GF-D8 (cell line): ENCODE measurements around the gene CCDC117.

Experiments used
- DNase-seq: peaks from one replicate; lab custom pipeline; 2025; lab: John Stamatoyannopoulos, UW

Gene CCDC117

DNA sequence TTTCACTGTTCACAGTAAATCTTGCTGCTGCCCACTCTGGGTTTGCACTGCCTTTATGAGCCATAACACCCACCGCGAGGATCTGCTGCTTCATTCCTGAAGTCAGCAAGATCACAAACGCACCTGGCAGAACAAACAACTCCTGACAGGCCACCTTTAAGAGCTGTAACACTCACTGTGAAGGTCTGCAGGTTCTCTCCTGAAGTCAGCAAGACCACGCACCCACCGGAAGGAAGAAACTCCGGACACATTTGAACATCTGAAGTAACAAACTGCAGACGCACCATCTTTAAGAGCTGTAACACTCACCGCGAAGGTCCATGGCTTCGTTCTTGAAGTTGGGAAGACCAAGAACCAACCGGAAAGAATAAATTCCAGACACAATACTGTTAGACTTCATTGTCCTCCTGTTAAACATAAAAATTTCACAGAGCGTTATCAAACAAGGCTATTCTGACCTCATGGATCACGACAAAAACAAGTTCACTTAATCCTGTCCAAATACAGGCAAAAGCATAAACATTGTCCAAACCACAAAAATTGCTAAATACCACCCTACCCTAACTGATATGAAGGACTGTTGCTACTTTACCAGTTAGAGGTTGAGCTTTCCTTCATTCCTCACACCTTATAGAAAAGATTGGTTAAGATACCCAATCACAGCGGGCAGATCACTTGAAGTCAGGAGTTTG lies 3.0 kb upstream of the CCDC117 start:
- no peak for DNase-seq

DNA sequence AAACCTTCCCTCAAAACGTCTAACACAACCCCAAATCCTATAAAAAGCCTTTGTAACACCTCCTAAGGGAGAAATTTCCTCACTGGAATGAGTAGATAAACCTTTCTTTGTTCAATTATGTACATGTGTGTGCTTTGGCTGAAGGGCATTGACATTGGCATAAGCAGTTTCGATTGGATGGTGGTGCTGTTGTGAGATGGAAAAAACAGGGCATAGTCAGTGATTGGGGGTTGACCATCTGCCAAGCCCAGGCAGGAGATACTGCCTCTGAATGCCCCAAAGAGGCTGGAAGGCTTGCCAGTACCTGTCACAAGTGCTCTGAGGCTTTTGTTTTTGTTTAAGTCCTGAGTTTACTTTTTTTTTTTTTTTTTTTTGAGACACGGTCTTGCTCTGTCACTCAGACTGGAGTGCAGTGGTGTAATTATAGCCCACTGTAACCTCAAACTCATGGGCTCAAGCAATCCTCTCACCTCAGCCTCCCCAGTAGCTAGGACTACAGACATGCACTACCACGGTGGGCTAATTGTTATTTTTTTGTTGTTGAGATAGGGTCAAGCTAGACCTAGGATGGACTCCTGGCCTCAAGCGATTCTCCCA lies 1.2 kb upstream of the CCDC117 start:
- no peak for DNase-seq

DNA sequence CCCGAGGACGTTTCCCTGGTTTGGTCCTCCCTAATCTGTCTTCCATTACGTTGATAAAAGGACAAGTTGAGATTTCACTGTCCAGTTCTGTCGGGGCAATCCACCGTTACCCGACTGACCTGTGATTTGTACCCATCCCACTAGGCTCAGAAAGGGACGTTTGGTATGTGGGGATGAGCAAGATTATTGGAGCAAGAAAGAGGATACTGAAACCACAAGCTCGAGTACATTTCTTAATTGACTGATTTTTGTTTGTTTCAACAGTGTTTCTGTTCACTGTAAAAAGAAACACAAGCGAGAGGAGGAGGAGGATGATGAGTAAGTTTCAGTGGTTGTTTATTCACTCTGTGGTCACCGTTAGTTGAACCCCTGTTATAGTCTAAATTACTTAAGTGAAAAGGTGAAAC lies 969 bp downstream of the CCDC117 start:
- no peak for DNase-seq

DNA sequence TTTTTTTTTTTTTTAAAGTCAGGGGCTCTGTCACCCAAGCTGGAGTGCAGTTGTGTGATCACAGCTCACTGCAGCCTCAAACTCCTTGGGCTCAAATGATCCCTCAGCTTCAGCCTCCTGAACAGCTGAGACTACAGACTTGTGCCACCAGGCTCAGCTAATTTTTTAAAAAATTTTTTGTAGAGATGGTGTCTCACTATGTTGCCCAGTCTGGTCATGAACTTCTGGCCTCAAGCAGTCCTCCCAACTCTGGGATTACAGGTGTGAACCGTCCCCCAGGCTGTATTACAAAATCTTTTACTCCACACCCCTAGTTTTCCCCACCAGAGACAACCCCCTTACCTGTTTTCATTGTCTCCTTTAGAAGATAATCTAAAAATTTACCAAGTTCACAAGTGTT lies 1.9 kb downstream of the CCDC117 start:
- no peak for DNase-seq

DNA sequence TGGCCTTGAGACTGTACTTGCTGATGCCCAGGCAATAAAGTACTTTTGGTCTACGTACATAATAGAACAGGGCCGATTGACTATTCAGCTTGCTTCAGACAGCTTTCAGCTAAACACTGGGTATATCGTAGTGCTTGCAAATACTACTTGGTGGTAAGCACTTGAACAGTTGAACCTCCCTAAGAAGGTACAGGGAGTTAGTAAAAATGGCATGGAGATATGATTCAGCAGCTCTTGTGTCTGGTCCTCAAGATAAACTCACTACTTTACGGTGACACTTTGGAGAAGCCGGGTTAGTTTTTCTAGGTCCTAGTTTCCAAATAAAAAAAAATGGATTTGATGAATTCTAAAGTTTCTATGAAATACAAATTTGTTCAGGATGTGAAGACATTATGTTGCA lies 7.3 kb downstream of the CCDC117 start:
- DNase-seq, result no peak

DNA sequence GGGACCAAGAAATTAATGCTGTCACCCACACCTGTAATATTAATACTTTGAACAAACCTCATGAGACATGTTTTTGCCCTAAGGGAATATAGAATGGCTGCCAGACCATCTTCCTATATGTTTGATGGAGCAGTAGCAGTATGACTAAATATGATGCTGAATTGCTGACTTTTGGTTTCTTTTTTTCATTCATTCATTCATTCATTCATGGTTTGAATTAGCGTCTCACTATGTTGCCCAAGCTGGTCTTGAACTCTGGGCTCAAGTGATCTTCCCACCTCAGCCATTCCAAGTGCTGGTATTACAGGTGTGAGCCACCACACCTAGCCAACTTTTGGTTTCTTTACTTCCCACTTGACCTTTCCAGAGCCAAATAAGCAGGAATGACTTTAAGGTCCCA lies 7.8 kb downstream of the CCDC117 start:
- no peak for DNase-seq

DNA sequence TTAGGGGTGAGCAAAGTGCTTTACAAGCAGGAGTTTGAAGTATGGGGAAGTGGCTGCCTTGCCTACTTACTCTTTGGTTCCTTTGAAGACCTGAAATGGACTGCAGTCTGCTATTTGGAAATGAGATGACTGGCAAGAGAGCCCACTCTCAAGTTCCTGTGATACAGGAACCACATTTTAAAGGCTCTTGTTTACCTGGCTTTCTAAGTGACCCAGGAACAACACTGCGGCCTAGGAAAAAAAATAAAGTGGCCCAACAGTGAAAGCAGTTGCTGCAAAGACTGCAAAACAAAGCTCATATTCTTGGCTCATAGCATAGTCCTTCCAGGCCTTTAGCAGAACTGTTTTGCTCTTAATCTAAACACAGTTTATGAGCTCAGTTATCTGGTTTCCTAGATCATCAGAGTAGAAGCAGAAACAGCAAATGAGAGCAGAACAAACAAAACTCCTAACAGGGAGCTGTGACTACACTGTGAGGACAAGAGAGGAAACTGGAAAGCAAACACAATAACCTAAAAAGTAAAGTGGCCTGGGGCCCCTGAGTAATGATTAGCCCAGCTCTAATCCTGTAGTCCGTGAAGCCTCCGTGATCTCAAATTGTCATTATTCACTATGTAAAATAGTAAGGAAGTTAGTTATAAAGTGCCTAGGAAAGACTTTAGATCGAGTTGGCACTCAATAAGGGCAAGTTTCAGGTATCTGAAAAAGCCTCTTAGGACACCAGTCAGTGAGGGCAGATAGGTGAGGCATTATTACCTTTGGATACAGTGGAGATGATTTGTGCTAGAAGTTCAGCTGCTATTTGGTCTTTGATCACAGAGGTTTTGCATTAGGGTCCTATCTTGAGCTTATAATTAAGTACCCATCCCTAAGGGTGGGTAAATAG lies 11.5 kb downstream of the CCDC117 start:
- DNase-seq, result no peak

DNA sequence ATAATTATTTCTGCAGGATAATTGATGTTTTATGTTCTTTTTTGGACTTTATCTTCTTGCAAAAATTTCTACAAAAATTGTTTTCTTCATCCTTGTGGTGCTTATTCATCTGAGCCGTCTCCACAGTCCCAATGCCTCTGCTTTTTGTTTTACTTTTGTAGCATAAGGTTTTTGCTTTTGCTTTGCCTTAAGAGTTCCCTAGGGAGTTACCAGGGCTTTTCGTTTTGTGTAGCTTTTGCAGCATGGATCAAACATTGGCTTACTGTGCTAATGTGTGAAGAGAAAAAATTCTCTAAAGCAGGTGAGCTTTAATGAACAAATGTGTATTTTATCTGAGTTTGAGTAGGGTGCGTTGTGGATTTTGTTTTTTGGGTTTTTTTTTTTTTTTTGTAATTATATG lies 16.1 kb downstream of the CCDC117 start:
- DNase-seq, result no peak

DNA sequence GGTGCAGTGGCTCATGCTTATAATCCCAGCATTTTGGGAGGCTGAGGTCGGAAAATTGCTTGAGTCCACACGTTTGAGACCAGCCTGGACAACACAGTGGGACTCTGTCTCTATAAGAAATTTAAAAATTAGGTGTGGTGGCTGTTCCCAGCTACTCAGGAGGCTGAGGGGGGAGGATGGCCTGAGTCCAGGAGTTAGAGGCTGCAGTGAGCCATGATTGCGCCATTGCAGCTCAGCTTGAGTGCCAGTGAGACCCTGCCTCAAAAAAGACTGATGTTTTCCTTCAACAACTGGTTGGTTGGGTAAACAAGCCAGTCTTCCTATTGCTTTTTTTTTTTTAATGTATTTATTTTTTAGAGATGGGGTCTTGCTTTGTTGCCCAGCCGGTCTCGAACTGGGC lies 18.6 kb downstream of the CCDC117 start:
- no peak for DNase-seq

DNA sequence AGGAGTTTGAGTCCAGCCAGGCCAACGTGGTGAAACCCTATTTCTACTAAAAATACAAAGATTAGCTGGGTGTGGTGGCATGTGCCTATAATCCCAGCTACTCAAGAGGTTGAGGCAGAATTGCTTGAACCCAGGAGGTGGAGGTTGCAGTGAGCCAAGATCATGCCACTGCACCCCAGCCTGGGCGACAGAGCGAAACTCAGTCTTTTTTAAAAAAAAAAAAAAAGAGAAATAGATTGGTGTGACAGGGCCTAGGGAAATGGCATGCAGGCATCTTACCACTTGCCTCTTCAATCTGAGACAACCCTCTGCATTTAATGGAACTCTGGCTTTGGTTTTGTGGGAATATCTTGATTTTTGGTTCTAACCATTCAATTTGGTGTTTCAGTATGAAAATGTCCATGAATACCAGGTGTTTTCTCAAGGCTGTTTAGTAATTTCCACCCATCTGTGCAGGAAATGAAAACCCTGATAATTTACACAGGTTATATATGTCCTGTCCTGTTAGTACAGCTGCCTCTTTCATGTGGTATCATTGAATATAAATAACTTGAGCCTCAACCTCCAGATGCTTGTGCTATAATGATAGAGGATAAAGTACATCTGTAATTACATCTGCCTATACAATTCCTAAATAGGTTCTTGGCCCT lies 19.5 kb downstream of the CCDC117 start:
- DNase-seq, result no peak

DNA sequence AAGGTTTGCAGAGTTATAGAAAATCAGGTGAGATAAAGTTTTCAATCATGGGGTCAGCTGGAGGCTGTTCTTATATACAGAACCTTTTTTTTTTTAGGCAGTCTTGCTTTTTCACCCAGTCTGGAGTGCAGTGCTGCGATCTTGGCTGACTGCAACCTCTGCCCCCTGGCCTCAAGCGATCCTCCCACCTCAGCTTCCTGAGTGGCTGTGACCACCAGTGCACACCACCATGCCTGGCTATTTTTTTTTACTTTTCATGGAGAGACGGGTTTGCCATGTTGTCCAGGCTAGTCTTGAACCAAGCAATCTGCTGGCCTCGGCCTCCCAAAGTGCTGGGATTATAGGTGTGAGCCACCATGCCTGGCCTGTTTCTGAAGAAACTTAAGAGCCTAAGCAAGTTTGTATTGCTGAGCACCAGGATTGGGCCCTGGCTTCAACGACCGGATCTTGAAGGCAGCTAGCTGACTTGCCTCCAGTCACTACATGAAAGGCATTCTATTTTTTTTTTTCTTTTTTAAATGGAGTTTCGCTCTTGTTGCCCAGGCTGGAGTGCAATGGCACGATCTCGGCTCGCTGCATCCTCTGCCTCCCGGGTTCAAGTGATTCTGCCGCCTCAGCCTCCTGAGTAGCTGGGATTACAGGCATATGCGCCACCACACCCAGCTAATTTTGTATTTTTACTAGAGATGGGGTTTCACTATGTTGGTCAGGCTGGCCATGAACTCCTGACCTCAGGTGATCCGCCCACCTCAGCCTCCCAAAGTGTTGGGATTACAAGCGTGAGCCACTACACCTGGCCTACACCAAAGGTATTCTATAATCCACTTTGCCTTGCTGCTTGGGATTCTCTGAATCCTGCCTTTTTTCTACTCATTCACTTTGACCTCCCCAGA lies 20.2 kb downstream of the CCDC117 start:
- peak; percentile 65 for DNase-seq

DNA sequence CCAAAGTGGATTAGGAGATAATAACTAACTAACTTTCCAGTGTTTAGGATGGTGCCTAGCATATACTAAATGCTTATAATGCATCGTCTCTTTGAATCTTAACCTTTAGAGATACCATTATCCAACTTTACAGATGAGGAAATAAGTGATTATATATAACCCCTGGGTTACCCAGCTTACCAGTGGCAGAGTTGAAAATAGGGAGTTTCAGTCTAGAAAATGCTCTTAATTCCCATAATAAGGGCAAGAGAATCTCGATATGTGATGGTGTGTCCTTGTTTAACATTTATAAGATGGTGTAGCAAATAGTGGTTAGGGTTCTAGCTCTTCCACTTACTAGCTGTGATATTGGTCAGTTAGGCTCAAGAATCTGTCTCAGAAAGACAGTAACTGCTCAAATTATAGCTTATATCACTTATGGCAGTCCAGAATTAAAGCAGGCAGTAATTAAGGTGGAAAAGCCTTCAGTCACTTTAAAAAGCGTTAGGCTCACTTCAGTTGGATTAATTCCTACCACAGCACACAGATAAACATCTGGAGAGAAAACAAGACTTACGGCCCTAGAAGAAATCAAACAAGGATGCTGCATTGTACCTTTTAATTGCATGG lies 21.6 kb downstream of the CCDC117 start:
- DNase-seq, result no peak

DNA sequence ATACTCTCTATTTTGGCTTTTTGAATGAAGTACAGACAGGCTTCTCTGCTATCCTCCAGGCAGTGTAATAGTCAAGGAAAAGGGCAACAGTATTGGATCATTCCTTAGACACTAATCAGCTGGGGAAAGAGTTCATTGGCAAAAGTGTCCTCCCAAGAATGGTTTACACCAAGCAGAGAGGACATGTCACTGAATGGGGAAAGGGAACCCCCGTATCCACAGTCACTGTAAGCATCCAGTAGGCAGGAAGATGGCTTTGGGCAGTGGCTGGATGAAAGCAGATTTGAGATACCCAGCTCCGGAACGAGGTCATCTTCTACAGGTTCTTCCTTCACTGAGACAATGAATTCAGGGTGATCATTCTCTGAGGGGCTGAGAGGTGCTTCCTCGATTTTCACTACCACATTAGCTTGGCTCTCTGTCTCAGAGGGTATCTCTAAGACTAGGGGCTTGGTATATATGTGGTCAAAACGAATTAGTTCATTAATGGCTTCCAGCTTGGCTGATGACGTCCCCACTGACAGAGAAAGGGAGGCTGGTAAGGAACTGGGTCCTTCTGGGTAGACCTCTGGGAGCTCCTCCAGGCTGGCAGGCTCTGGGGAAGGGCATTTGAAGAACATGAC lies 22.7 kb downstream of the CCDC117 start:
- no peak for DNase-seq

DNA sequence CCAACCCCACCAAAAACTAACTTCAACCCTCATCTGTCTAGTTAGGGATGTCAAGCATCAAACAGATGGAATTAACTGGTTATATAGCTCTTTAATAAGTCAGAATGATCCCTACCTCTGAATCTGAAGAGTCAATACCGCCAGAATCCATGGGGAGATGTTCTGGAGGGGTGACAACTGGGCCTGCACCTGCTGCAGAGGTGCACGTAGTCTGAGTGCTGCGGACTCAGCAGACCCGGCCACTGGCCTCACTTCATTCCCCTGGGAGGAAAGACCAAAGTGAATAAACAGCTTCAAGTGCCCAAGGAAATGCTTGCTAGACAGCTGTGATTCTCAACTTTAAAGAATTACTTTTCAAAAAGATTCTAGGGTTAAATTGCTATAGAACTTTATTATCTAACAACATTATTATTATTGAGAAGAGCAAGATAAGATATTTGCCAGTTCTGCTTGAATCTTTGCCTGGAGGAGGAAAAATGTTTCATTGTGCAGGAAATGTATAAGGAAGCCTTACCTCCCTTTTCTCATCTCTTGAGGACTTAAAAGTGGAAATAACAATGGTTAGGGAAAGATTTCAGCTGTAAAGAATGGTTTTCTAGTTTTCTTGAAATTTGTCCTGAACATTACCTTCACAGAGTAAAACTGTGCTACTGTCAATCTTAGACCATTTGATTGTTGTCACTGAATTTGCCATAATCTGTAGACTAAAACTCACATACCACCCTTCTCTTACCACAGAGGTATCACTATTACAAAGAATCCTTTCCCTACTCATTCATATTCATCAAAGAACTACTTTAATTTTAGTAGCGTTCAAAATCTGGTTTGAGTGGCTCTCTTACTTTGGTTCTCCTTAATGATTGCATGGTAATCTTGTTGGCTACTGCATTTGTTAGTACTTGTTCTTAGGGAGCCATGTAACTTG lies 23.7 kb downstream of the CCDC117 start:
- DNase-seq, result no peak

DNA sequence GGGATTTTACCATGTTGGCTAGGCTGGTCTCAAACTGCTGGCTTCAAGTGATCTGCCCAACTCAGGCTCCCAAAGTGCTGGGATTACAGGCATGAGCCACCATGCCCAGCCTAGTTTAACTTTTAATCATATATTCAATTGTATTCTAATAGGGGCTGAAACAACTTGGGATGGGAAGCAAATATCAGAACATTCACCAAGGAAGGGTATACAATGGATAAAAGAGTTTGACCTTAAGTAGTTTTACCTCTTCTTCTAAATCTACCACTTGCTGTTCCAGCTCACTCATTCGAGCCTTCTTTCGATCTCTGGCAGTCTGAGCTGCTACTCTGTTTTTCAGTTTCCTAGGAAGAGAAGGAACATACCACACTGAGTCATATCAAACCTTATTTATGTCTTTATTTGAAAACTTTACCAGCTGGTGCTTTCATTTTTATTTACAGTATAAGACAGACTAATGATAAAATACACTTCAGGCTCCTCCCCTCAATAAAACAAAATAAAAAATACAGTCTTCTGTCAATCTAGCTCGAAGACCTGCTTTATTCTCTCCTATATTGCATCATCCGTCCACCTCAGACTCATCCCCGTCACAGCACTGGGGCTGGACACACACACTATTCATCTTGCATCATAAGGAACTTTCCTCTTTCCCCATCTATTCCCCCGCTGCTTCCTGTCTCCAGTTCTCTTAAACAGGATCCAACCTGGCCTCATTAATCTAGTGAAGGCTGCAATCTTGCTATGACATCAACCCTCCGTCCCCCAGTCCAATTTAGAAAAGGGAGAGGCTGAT lies 26.5 kb downstream of the CCDC117 start:
- DNase-seq, result peak; percentile 89

DNA sequence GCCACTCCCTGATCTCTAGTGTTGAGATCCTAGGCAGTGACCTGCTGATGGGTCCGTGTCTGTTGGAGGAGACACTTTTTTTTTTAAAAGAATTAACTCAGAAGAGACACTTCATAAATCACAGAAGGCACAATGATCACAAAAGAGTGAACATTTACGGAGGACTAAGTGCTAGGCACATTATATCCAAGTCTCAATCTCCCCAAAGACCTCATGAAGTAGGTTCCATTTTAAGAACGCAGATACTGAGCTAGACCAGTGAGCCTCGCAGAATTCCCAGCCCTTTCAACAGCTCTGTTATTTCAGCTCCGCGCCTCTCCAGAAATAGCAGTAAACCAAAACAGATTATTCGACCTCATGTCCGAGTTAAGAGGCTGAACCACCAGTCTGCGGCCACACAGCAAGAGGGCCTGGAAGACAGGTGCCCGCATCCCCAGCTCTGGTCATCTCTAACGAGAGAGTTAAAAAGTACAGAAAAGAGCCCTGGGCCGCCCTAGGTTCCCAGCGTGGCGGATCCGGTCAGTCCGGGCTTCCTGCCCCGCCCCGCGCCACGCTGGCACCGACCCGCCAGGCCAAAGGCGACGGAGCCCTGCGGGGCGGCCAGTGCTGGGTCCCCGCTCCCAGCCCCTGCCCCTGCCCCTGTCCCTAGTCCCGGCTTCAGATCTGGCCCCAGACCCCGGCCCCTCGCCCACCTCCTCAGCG lies 27.3 kb downstream of the CCDC117 start:
- DNase-seq, result no peak

DNA sequence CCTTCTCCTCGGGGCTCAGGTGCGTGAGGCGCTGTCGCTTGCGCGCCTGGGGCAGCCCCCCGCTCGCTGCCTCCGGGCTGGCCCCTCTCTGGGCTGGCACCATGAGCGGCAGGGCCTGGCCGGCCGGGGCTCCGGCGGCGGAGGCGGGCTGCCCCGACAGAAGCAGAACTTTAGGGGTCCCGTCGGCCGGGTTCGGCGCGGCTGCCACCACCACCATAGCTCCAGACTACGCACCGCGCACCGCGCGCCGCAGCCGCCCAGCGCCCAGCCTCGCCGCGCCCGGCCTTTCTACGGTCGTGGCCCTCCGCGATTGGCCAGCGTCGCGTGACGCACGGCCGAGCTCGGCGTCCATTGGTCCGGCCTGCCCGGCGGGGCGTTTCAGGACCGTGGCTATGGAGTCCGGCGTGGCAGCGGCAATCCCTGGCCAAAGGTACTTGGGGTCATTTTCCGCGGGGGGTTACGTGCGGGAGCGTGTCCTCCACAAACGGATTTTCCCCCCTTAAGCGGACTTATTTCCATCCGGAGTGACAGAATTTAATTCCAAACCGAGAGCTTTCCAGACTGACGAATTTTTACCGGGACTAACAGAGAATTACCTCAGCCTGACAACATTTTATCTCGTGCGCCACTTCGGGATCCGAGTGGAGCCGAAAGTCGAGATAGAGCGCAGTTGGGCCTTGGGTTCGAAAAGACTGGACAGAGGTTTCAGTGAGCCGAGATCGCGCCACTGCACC lies 28.0 kb downstream of the CCDC117 start, which contains the start of gene XBP1:
XBP1 (minus strand) TSS at position 262 of the 734 bp plus-strand sequence.
- DNase-seq, result peak; percentile 73
